EH (cell line): ENCODE measurements around the gene IFT20.
A peak's percentile ranks its signal among the peaks of the same experiment; 100 is the strongest.
"Not testable (repeated sequence)": the region's sequence is repeated elsewhere in the genome, so short reads cannot be mapped to it uniquely, and the experiment has no call there.

Experiments used
- DNase-seq: peaks from one replicate; pipeline ENCODE4 v3.0.0-alpha.2; 2015; ENCODE audit warnings: low read depth

The IFT20 gene

GRCh38 chr17:28363776-28364650 is 28.7 kb upstream of the IFT20 start:
- DNase-seq = no peak

DNA sequence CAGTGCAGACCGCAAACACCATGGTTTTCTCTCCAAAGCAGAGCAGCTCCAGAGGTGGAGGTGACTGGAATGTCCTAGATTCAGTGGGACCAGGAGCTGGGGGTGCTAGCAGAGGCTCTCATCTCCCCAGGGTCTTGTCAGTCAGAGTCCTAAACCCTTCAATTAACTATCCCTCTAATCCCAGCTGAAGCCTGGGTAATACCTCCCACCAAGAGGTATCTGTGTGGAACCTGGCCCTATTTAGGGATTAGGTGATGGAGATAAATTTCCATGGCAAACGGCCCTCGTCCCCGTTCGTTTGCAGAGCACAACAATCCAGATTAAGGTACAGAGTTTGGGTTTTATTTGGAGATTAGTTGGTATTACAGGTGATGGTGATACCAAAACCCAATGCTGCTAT is 27.9 kb upstream of the IFT20 start:
- DNase-seq = no peak

- DNase-seq = no peak
These were observed 22.6 kb upstream of the IFT20 start for GRCh38 chr17:28357901-28358197.

- peak; percentile 95 for DNase-seq
These were observed 22.0 kb upstream of the IFT20 start, which contains the start of gene POLDIP2 for GRCh38 chr17:28357061-28357900. Gene POLDIP2, minus strand, starts transcription at chr17:28357527. Its CDS starts 79 bp downstream, at chr17:28357448.

DNA sequence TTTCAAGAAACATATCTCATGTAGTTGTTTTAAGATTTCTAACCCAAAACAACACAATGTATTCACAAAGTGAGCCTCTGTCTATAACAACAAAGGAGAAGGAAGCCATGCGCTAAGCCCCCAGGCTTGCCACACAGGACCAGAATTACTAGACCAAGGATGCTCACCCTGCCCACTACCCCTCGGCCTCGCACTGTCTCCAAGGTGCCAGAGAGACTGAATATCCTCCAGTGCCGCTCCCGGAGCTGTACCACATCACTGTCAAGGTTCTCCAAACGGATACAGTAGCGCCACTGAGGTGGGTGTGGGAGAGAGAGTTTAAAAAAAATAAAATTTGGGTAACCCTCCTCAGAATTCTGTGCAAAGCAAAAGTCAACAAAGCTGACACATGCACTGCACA is 15.0 kb upstream of the IFT20 start:
- DNase-seq = no peak

GRCh38 chr17:28348979-28349378 is 13.7 kb upstream of the IFT20 start:
- no peak for DNase-seq

- peak; percentile 95 for DNase-seq
These were observed 12.1 kb upstream of the IFT20 start for GRCh38 chr17:28347261-28347891.

- DNase-seq = no peak
These were observed 11.5 kb upstream of the IFT20 start for GRCh38 chr17:28346746-28347246.

- peak; percentile 35 for DNase-seq
These were observed 10.9 kb upstream of the IFT20 start for GRCh38 chr17:28346199-28346580.

DNA sequence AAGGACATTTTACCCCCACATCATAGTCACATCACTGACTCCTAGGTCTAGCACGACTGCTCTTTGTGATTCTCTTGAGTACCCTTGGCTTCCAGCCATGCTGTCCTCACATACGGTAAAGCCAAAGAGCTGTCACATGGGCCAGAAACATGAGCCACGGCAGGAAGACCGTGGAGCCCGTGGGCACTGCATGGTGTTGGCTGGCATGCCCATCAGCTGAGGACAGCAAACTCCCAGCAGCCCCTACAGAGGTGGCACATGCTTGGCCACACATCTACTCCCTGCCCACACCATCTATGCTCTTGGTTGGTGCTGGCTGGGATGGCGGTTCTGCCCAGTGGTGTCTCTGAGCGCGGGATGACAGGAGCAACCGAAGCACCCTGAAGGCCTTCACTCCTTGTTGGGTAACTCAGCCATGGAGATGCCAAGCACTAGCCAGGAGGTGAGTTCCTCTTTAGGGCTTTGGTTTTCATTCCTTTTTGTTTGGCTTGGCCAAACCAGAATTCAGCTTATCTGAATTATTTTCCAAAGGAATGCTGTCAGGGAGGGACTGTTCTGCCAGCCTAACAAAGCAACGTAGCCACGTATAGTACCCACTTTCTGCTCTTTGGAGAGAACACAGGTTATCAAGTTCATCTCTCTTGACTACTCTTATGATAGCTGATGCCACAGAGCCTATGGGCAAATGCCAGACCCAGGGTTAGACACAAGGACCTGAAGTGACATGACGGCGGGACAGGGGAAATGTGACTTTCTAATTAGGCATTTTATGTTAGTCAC is 10.3 kb upstream of the IFT20 start:
- DNase-seq = peak; percentile 20

- DNase-seq = no peak
These were observed 9.2 kb upstream of the IFT20 start for GRCh38 chr17:28344435-28344901.

DNA sequence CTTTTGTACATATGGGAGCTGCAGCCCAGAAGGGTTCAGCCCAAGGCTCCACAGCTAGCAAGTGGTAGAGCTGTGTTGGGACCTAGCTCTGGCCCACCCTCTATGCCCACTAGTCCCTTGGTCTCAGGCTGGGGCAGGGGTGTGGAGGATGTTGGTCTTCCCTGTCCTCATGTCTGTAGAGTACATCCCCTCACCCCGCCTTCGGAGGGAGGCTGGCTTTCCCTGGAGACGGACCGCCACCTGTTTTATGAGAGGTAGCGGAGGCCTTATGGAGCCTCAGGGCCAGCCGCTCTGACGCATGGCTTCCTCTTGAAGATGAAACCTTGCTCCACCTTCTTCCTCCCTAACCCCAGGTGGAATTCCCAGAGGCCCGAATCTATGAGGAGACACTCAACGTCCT is 8.7 kb upstream of the IFT20 start:
- DNase-seq = no peak

GRCh38 chr17:28343491-28343932 is 8.2 kb upstream of the IFT20 start:
- DNase-seq = no peak

- DNase-seq = no peak
These were observed 7.0 kb upstream of the IFT20 start for GRCh38 chr17:28342313-28342712.

- no peak for DNase-seq
These were observed 6.2 kb upstream of the IFT20 start for GRCh38 chr17:28341516-28341915.

- DNase-seq = no peak
These were observed 5.1 kb upstream of the IFT20 start for GRCh38 chr17:28340374-28340773.

GRCh38 chr17:28339431-28339830 is 4.2 kb upstream of the IFT20 start:
- DNase-seq = no peak

DNA sequence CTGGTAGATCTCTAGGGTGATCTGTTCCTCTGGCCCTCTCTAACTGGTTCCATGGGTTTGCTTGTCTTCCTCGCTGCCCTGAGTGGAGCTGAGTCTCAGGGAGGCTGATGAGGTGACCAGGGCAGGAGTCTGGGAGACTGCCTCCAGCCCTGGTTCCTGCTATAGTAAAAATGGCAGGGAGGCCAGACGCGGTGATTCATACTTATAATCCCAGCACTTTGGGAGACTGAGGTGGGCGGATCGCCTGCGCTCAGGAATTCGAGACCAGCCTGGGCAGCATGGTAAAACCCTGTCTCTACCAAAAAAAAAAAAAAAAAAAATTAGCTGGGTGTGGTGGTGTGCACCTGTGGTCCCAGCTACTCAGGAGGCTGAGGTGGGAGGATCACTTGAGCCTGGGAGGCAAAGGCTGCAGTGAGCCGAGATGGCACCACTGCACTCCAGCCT is 3.5 kb upstream of the IFT20 start:
- not testable (repeated sequence) for DNase-seq

- peak; percentile 93 for DNase-seq
These were observed 2.9 kb upstream of the IFT20 start for GRCh38 chr17:28338056-28338768.

- peak; percentile 94 for DNase-seq
These were observed 943 bp upstream of the IFT20 start for GRCh38 chr17:28335959-28336871.
